Fibroblast of gingiva (primary cell): Measurements from ENCODE around the gene KIF26A.

ENCODE experiments used
- DNase-seq: peaks from one replicate; pipeline ENCODE4 v3.0.0-alpha.2; 2011; ENCODE audit warnings: low read depth

The KIF26A gene

DNA sequence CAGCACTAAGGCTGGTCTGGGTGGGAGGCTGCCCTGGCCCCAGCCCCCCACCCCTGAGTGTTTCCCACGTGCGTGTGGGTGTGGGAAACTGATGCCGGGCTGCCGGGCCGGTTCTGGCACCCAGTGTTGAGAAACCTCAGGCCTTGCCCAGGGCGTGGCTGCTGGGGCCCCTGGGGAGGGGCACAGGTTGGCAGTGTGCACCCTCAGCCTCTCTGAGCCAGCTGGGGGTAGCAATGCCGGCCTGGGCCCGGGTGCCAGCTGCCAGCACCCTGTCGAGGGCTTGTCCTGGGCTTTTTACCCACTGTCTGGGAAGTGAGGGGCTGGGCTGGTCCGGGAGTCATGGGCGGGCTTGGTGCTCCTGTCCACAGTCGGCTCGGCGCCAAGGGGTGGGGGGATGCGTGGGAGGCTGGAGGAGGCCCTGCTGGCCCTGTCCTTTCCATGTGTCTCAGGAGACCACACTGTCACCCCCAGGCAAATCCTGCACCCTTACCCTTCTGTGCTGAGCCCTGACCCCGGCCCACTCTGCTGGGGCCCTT, 37.2 kb upstream of the KIF26A start:
- DNase-seq, result no peak

DNA sequence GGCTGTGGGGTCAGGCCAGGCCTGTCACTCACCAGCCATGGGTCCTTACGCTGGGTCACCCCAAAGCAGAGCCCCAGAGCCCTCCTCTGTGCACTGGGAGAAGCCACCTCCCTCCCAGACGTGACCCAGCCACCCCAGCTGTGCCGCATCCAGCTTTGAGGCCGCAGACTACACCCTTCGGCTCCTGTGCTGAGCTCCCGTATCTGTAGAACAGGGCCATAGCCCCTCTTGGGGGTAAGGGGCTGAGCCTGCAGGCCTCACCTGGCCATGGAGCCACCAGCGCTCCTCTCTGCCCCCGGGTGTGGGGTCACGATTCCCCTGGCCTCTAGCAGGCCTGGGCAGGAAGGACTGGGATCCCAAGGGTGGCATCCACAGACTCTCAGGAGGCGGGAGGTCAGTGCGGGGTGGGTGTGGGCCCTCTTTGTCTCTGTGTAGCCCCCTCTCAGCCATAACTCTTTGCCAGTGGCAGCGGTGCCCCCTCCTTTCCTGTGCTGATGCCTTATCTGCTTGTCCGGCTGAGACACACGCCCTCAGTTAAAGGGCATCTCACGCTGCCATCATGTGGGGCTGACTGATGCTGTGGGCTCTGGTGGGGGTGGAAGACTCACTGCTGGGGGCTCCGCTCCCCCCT, 36.6 kb upstream of the KIF26A start:
- no peak for DNase-seq

DNA sequence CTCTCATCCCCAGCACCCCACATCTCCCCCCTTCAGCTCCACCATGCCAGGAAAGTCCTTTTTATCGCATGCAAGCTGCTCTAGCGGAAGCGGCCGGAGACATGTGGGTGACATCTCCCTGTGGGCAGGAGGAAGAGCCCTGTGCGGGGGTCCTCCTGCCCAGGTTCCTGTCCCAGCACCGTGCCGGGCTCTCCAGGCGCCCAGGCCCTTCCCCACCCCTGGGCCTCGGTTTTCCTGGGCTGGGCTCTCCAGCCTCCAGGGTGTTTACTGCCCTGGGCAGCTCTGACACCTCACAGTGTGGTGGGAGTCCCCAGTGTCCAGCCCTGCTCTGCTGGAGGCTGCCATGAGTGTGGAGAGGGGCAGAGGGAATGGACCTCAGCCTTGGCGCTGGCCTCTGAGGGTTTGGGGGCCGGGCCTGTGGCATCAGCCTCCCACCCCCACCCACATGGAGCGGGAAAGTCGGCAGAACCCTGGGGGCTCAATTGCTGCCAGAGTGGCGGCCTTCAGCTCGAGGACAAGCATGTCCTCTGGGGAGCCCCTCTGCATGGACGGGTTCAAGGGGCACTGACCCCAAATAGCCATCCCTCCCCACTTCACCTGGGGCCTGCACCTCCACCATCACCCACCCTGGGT, 36.0 kb upstream of the KIF26A start:
- DNase-seq, result no peak

DNA sequence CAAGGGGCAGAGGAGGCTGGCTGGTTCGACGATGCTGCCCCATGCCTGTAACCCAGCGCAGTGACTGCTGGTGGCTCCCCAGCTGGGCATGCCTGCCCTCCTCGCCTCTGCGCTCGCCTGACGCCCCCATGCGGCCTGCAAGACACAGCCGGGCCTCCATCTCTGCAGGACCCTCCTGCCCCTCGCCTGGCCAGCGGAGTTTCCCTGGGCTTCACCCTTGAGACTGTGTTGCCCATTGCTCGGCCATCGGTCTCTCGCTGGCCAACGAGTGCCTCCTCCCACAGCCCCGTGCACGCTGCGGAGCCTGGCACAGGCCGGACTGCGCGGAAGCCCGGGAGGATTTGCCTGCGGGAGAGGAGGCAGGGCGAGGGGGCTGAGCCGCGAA, 35.3 kb upstream of the KIF26A start:
- no peak for DNase-seq

DNA sequence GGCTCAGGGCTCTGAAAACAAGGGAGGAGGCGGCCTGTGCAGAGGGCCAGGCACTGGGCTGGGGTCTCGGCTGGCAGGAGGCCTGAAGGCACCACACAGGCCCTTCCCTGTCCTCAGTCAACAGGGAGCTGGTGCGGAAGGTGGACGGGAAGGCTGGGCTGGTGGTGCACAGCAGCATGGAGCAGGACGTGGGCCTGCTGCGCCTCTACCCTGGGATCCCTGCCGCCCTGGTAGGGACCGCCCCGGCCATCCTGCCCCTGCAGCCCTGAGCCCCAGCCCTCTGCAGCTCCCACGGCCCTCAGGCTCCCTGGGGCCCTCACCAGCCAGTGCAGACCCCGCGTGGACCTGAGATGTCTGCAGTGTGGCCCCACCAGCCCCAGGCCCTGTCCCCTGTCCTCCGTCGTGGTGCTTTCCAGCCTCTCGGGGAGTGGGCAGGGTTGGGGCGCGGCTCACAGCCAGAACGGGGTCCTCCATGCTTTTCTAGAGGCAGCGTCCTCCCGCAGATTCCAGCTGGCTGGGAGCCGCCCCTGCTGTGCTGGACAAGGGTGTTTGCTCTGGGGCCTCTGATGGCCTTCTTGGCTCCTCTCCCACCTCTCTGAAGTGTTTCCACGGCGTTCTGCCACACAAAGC, 34.8 kb upstream of the KIF26A start:
- no peak for DNase-seq

DNA sequence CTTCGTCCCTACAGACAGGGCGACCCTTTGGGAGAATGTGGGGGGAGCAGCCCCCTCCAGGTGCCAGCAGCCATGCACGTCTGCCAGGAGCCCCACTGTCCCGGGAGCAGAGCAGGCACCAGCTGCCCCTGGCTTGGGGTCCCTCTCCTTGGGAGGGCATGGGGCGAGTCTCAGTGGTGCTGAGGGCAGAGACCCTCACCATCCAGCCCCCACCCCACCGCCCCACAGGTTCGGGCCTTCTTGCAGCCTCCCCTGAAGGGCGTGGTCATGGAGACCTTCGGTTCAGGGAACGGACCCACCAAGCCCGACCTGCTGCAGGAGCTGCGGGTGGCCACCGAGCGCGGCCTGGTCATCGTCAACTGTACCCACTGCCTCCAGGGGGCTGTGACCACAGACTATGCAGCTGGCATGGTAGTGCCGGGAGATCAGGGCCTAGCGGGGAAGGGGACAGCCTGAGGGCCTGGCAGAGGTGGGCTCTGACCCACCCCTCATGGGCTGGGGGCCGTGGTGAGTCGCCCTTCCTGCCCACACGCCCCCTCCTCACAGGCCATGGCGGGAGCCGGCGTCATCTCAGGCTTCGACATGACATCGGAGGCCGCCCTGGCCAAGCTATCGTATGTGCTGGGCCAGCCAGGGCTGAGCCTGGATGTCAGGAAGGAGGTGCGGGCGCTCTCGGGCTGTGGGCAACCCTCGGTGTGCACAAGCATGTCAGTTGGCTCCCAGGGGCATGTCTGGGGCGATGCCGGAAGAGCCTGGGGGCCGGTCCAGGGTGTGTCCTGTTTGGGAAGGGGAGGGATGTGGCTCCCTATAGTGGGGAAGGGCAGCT, 34.1 kb upstream of the KIF26A start:
- no peak for DNase-seq

DNA sequence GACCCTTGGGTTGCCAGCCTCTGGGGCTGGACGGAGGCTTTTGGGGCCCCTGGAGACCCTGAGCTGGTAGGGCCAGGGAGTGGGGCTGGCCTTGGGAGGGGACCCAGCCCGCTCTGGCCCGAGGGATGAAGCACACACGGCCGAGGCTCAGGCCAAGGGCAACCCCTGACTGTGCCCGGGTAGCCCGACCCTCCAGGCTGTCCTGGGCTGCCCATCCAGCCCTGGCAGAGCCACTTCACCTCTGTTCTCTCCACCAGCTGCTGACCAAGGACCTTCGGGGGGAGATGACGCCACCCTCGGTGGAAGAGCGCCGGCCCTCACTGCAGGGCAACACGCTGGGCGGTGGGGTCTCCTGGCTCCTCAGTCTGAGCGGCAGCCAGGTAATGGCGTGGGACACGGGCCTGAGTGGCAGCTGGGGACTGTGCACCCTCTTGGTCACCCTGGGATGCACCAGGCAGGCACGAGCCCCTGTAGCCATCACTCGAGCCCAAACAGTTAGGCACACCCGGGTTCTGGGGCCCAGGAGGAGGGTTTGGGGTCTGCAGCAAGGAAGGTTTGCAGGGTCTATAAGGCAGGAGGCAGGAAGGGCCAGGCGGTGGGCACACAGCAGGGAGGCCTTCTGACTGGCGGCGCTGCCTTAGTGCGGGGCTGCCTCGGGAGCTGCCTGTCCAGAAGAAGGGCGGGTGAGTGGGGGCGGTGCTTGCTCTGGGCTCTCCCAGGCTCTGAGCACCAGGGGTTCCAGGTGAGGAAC, 33.1 kb upstream of the KIF26A start:
- DNase-seq, result no peak

DNA sequence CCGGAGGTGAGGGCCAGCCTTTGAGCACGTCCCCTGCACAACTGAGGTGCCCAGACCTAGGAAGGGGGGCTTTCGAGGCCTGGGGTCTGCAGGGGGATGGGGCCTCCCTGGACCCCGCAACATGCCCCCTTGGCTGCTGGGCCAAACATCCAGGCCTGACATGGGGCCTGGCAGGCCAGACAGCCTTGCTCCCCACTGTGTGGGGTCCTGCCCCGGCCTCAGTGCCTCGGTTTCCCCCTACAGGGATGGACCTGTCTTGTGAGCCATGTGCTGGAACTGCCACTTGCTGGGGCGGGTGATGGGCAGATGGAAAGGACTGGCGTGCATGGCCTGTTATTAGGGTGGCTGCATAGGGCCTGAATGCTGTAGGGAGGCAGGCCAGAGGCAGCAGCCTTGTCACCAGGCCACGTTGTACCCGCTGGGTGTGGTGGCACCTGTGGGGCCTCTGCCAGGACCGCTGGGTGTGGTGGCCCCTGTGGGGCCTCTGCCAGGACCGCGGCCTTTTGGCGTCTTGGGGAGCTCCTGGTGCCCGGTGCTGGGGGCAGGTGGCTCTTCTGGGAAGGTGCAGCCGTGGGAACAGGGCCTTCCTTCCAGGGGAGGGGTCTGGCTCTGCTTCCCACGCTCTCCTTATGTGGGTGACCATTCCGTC, 32.4 kb upstream of the KIF26A start:
- DNase-seq, result no peak

DNA sequence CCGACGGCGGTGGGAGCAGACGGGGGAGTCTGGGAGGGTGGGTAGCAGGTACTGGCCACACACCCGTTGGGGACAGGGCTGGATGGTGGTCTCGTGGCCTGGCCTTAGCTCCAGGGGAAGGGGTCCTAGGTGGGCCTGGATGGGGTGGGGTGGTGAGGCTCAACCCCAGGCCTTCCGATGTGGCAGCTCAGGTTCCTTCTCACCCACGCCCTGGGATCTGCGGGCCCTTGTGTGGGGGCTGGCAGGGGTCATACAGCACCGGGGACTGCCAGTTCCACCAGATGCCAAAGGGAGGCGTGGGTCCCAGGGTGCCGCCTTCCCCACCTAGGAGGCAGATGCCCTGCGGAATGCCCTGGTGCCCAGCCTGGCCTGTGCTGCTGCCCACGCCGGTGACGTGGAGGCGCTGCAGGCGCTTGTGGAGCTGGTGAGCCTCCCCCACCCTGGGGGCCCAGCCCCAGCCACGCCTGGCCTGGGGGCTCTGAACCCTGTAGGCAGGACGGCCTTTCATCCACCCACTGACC, 31.9 kb upstream of the KIF26A start:
- DNase-seq, result no peak

DNA sequence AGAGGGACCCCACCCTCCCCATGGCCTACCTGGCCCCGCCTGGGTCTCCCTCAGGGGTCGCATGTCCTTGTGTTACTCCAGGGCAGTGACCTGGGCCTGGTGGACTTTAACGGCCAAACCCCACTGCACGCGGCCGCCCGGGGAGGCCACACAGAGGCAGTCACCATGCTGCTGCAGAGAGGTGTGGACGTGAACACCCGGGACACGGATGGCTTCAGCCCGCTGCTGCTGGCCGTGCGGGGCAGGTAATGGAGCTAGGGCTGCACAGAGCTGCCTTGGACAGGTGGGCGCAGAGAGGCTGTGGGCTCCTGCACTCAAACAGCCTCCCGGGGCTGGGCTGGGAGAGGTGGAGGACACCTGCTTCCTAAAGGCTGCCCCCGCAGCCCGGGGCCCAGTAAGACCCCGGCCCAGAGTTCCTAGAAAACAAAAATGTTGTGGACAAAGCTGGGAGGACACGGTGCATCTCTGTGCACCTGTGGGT, 31.2 kb upstream of the KIF26A start:
- no peak for DNase-seq

DNA sequence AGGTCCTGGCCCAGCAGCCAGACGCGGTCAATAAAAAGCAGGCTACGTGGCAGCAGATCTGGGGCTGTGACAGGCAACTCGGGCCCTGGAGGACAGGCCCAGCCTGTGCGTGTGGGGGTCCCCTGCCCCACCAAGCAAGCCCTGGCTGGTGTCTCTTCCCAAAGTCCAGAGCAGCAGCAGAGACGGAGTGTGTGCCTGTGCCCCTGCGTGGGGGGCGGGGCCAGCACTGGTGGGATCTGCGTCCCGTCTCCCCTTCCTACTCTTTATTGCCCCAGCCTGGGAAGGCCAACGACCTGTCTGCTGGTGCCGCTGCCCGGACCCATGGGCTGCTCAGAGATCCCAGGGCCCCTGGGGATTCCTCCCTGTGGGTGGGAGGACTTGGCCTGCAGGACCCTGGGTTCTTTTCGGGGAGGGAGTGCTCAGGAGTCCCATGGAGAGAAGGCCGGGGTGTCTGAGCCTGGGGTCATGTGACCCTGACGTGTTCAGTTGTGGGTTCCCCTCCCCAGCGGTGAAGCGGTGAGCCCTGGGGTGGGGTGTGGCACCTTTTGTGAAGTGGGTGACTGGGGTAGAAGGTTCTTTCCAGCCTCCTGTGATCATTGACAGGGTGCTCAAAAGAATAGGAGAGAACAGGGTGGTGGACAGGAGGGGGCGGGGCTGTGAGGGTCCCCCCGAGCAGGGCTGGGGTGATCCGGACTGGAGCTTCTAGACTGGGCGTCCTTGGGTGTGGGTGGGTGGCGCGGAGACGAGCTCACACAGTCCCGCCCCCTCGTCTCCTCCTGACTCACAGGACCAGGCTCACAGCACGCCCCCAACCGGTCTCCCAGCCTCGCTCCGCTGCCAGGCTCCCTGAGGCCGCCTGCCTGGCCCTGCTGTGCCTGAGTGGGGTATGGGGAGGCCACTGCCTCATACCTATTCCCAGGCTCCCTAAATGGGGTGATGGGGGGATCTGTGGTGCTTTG, 30.5 kb upstream of the KIF26A start:
- DNase-seq, result no peak

DNA sequence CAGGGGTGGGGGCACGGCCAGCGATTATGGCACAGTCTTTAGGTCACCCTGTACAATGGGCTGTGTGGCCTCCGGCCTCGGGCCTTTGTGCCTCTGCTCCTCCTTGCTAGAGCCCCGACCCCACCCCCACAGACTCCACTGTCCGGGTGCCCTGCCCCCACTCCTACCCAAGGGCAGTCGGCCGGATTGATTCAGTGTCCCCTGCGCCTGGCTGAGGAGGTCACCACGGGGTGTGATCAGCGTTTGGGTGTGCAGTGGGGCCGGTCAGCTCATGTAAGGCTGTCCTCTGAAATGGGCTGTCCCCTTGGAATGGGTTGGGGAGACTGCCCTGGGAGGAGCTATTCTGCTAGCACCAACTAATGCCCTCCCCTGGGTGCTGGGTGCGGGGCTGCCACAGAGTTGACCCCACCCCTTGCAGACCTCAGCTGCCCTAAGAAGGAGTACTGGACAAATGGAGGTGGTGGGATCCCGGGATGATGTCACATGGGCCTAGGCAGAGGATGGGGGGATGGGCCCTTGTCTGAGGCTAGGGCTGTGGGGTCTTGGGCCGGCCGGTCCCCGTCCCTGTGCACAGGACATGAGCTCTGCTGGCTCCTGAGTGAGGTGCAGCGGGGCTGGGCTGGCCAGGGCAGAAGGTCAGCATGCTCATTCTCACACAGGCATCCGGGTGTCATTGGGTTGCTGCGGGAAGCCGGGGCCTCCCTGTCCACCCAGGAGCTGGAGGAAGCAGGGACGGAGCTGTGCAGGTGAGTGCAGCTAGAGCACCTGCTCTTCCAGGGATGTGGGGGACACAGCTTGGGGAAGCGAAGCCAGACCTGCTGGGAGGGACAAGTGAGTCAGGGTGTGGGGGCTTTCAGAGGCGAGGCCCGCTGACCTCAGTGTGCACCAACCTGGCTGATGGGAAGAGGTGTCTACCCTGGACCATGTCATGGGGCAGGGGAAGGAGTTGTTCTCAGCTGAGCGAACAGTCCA, 29.5 kb upstream of the KIF26A start:
- DNase-seq, result no peak

DNA sequence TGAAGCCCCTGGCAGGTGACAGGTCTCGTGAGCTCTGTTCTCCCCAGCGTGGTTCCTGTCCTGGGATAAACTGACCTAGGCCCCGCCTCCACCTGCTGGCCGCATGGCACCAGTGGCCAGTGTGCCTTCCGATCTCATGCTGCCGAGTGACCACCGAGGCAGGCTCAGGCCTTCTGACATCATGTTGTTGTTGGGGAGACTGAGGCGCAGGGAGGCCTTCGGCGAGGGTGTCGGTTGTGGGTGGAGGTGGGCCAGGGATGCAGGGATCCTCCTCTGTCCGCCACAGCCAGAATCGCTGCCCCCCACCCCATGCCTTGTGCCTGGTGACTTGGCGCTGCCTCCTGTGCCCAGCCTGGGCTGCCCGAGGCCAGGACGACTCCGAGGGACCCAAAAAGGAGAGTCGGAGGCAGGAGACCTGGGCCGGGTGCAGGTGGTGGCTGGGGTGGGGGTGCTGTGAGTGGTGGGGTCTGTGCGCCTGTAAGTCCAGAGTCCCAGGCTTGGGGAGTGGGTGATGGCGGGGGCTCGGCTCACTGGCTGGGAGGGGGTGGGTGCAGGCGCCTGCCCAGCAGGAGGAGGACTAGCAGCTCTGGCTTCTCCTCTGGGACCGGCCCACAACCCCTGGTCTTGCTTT, 28.5 kb upstream of the KIF26A start:
- no peak for DNase-seq

DNA sequence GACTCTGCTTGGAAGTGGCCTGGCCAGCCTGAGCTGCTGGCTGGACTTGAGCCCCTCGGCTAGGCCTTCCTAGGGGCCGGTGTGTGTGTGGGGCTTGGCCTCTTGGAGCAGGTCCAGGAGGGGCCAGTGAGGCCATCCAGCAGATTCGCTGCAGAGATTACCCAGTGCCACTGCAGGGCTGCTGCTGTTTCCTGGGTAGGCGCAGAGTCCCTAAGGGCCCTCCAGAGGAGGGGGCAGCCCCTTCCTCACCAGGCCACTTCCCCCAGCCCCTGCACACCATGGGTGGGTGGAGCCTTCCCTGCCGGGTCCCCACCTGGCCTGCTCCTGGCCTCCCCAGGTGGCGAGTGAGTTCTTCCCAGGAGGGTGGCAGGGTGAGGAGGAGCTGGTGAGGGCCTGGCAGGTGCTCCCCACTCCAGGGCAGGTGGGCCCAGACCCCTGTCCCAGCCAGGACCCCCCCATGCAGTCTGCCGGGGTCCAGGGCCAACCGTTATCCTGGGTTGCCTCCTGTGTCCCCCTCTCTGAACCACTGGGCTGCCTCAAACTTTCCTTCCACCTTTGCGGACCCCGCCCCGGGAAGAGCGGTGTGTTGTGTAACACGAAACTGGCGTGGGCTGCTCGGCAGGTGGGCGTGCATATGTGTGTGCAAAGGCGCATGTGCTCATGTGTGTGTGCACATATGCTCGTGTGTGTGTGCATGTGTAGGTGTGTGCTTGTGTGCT, 27.7 kb upstream of the KIF26A start:
- DNase-seq, result no peak

DNA sequence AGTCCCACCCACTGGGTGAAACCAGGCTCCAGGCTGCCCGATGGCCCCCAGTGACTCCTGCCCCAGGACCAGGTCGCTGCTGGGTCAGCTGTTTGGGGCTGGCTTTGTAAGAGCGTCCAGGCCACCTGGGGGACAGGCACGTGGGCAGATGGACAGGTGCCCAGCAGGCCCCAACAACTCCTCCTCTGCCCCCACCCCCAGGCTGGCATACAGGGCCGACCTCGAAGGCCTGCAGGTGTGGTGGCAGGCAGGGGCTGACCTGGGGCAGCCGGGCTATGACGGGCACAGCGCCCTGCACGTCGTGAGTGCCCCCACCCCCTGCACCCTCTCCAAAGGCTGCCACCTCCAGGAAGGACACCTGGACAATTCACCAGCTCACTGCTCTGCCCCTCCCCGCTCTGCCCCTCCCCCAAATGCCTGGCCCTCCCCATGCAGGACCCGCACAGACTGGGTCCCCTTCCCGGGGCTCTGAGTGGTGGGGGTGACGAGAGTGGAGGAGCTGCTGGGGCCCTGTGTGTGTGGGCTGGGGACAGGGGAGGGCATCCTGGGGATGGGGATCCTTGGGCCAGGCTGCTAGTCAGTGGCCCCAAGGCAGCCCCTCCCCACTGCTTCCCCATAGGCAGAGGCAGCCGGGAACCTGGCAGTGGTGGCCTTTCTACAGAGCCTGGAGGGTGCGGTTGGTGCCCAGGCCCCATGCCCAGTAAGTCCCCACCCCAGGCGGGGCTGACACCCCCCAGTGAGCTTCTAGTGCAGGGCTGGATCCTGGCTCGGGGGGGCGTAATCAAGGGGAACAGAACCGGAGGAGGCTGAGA, 26.9 kb upstream of the KIF26A start:
- no peak for DNase-seq

DNA sequence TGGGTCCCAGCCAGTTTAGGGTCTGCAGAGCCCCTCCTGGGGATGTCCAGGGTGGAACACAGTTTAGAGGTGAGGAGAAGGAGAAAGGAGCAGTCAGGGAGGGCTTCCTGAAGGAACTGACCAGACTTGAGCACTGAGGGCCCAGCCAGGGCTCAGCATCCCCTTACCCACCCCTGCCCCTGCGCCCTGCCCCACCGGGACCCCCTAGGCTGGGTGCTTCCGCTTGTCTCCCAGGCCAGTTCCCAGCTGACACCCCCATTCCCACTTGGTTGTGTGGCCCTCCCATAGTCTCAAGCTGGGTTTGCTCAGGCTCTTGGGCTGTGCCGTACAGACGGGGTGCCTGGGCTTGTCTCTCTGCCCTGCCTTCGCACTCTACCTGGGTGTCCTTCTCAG, 26.3 kb upstream of the KIF26A start:
- DNase-seq, result no peak
